SH-SY5Y (cell line): ENCODE results near the gene OR6B3.

ENCODE experiments used
- GATA2 ChIP-seq: IDR thresholded peaks from 2 replicates; pipeline ENCODE4 v1.6.1; 2011; ENCODE audit warnings: mild to moderate bottlenecking, low read depth, low read length
- GATA3 ChIP-seq: IDR thresholded peaks from 2 replicates; pipeline ENCODE4 v1.6.1; 2011; ENCODE audit warnings: low read depth, mild to moderate bottlenecking, low read length, moderate library complexity

- TF ChIP-seq GATA3 (no peak), GATA2 (no peak)
Measured at GRCh38 chr2:240078631-240079030, 25.3 kb upstream of the OR6B3 start.
